Neuron (in vitro differentiated cells): Measurements from ENCODE around the gene ENO1.
"Not testable (repeated sequence)": the region's sequence is repeated elsewhere in the genome, so short reads cannot be mapped to it uniquely, and the experiment has no call there.

Source experiments
- H2AFZ ChIP-seq: one replicate; pipeline ENCODE4 v1.6.1; 2013; ENCODE audit warnings: low read depth, mild to moderate bottlenecking, inconsistent platforms, low read length, moderate library complexity
- H3K27me3 ChIP-seq: one replicate; pipeline ENCODE4 v1.6.1; 2013; ENCODE audit warnings: low read length; ENCODE audit not compliant: insufficient read depth
- H3K36me3 ChIP-seq: one replicate; pipeline ENCODE4 v1.6.1; 2013; ENCODE audit warnings: low read length; ENCODE audit not compliant: insufficient read depth
- H3K4me1 ChIP-seq: one replicate; pipeline ENCODE4 v1.6.1; 2013; ENCODE audit warnings: low read length; ENCODE audit not compliant: insufficient read depth
- H3K4me3 ChIP-seq: 2 replicates; pipeline ENCODE4 v1.5.1; 2013; ENCODE audit warnings: mild to moderate bottlenecking, low read length, moderate library complexity
- H3K9me3 ChIP-seq: one replicate; pipeline ENCODE4 v1.6.1; 2013; ENCODE audit warnings: low read length

ENO1 gene

GRCh38 chr1:8844501-8845006 is 33.9 kb downstream of the ENO1 start:
- no peaks in the 10 kb centered on the region for H3K27me3 ChIP-seq
- H3K4me3 ChIP-seq: no peak overlapping the region
- H3K36me3 ChIP-seq: no peaks in the 10 kb centered on the region
- peaks cover 2% of the 10 kb centered on the region for H3K9me3 ChIP-seq
- no peak overlapping the region for H2AFZ ChIP-seq
- H3K4me1 ChIP-seq: no peaks in the 10 kb centered on the region

GRCh38 chr1:8841395-8841794 is 37.1 kb downstream of the ENO1 start:
- Histone ChIP-seq H3K4me3 (no peak overlapping the region), H3K4me1 (no peaks in the 10 kb centered on the region), H3K36me3 (no peaks in the 10 kb centered on the region), H3K9me3 (peaks cover 2% of the 10 kb centered on the region), H3K27me3 (no peaks in the 10 kb centered on the region), H2AFZ (no peak overlapping the region)

GRCh38 chr1:8839990-8840389 is 38.5 kb downstream of the ENO1 start:
- Histone ChIP-seq H3K4me3 (no peak overlapping the region), H3K9me3 (peaks cover 2% of the 10 kb centered on the region), H3K36me3 (no peaks in the 10 kb centered on the region), H3K4me1 (peaks cover 6% of the 10 kb centered on the region), H2AFZ (no peak overlapping the region), H3K27me3 (no peaks in the 10 kb centered on the region)

- peak overlapping the region; percentile 2 for H2AFZ ChIP-seq
- no peaks in the 10 kb centered on the region for H3K36me3 ChIP-seq
- no peaks in the 10 kb centered on the region for H3K27me3 ChIP-seq
- peaks cover 2% of the 10 kb centered on the region for H3K9me3 ChIP-seq
- H3K4me1 ChIP-seq: peaks cover 6% of the 10 kb centered on the region
- no peak overlapping the region for H3K4me3 ChIP-seq
Measured at GRCh38 chr1:8835941-8836643, 42.4 kb downstream of the ENO1 start.

- Histone ChIP-seq H3K27me3 (no peaks in the 10 kb centered on the region), H2AFZ (no peak overlapping the region), H3K4me1 (peaks cover 5% of the 10 kb centered on the region), H3K36me3 (no peaks in the 10 kb centered on the region), H3K9me3 (no peaks in the 10 kb centered on the region), H3K4me3 (no peak overlapping the region)
Measured at GRCh38 chr1:8831340-8831739, 47.1 kb downstream of the ENO1 start.

GRCh38 chr1:8830732-8831131 is 47.8 kb downstream of the ENO1 start:
- H2AFZ ChIP-seq, H3K36me3 ChIP-seq, H3K4me1 ChIP-seq, H3K9me3 ChIP-seq, H3K4me3 ChIP-seq, H3K27me3 ChIP-seq: not testable (repeated sequence)

GRCh38 chr1:8825985-8826481 is 52.5 kb downstream of the ENO1 start:
- Histone ChIP-seq H3K4me1 (no peaks in the 10 kb centered on the region), H3K9me3 (no peaks in the 10 kb centered on the region), H2AFZ (no peak overlapping the region), H3K27me3 (no peaks in the 10 kb centered on the region), H3K4me3 (no peak overlapping the region), H3K36me3 (no peaks in the 10 kb centered on the region)

GRCh38 chr1:8823295-8823664 is 55.2 kb downstream of the ENO1 start:
- Histone ChIP-seq H2AFZ (no peak overlapping the region), H3K4me3 (no peak overlapping the region), H3K9me3 (no peaks in the 10 kb centered on the region), H3K36me3 (no peaks in the 10 kb centered on the region), H3K4me1 (peaks cover 4% of the 10 kb centered on the region), H3K27me3 (no peaks in the 10 kb centered on the region)

- Histone ChIP-seq H3K36me3 (no peaks in the 10 kb centered on the region), H3K4me3 (no peak overlapping the region), H3K27me3 (no peaks in the 10 kb centered on the region), H3K4me1 (peaks cover 5% of the 10 kb centered on the region), H3K9me3 (no peaks in the 10 kb centered on the region), H2AFZ (no peak overlapping the region)
Measured at GRCh38 chr1:8822373-8823294, 55.9 kb downstream of the ENO1 start.

GRCh38 chr1:8821084-8821483 is 57.4 kb downstream of the ENO1 start:
- Histone ChIP-seq H3K9me3 (no peaks in the 10 kb centered on the region), H2AFZ (no peak overlapping the region), H3K36me3 (no peaks in the 10 kb centered on the region), H3K4me1 (peaks cover 5% of the 10 kb centered on the region), H3K4me3 (no peak overlapping the region), H3K27me3 (no peaks in the 10 kb centered on the region)

GRCh38 chr1:8818789-8819188 is 59.7 kb downstream of the ENO1 start:
- Histone ChIP-seq H2AFZ (peak overlapping the region; percentile 95), H3K4me1 (peaks cover 21% of the 10 kb centered on the region), H3K4me3 (peak overlapping the region; percentile 77)
- H3K36me3 ChIP-seq, H3K9me3 ChIP-seq, H3K27me3 ChIP-seq: not testable (repeated sequence)

GRCh38 chr1:8818325-8818775 is 60.1 kb downstream of the ENO1 start:
- H3K4me3 ChIP-seq: peak overlapping the region; percentile 77
- no peaks in the 10 kb centered on the region for H3K27me3 ChIP-seq
- peaks cover 21% of the 10 kb centered on the region for H3K4me1 ChIP-seq
- H2AFZ ChIP-seq: peak overlapping the region; percentile 95
- H3K36me3 ChIP-seq: no peaks in the 10 kb centered on the region
- H3K9me3 ChIP-seq: no peaks in the 10 kb centered on the region
